HG03565 (cell line): Measurements from ENCODE around the gene MTG1.

Experiments
- ATAC-seq: cut with Tn5 transposase; IDR thresholded peaks from one replicate; pipeline ENCODE4 v1.9.1; 2021; ENCODE audit warnings: mild to moderate bottlenecking, moderate library complexity; ENCODE audit not compliant: unreplicated experiment

Gene MTG1

GRCh38 chr10:133394064-133394663 is at the start of gene MTG1:
Gene MTG1 (plus strand): TSS chr10:133394157. CDS start chr10:133394221, 64 bp downstream.
- ATAC-seq, result peak; percentile 61

GRCh38 chr10:133344236-133344635 is 49.7 kb upstream of the MTG1 start:
- no peak for ATAC-seq

- ATAC-seq, result no peak
Measured at GRCh38 chr10:133346413-133346812, 47.5 kb upstream of the MTG1 start.

GRCh38 chr10:133347710-133348517 is 46.0 kb upstream of the MTG1 start:
- ATAC-seq, result no peak

- ATAC-seq, result no peak
Measured at GRCh38 chr10:133349160-133349568, 44.8 kb upstream of the MTG1 start.

- ATAC-seq, result no peak
Measured at GRCh38 chr10:133349577-133350011, 44.4 kb upstream of the MTG1 start.

- ATAC-seq, result no peak
Measured at GRCh38 chr10:133350283-133350949, 43.5 kb upstream of the MTG1 start.

- no peak for ATAC-seq
Measured at GRCh38 chr10:133350950-133351329, 43.0 kb upstream of the MTG1 start.

- ATAC-seq, result no peak
Measured at GRCh38 chr10:133351408-133352318, 42.3 kb upstream of the MTG1 start.

GRCh38 chr10:133353202-133353959 is 40.6 kb upstream of the MTG1 start:
- ATAC-seq, result no peak

- ATAC-seq, result no peak
Measured at GRCh38 chr10:133353988-133354605, 39.9 kb upstream of the MTG1 start.

- ATAC-seq, result no peak
Measured at GRCh38 chr10:133354672-133355240, 39.2 kb upstream of the MTG1 start.

GRCh38 chr10:133355266-133355665 is 38.7 kb upstream of the MTG1 start:
- ATAC-seq, result no peak

GRCh38 chr10:133355991-133356390 is 38.0 kb upstream of the MTG1 start:
- no peak for ATAC-seq

GRCh38 chr10:133356549-133357284 is 37.2 kb upstream of the MTG1 start:
- ATAC-seq, result no peak

GRCh38 chr10:133357285-133358161 is 36.4 kb upstream of the MTG1 start, which contains the start of gene FUOM:
Gene FUOM (minus strand): TSS chr10:133358019. CDS start chr10:133358007, 12 bp downstream.
- ATAC-seq, result peak; percentile 56

GRCh38 chr10:133358162-133358924 is 35.6 kb upstream of the MTG1 start:
- ATAC-seq, result no peak
